Body of pancreas (tissue), 4 donors: ENCODE data around the gene DNER.

Experiments used
- POLR2A ChIP-seq, 3 donors: fragments of 450-650 bp; IDR thresholded peaks; one replicate each; pipeline ENCODE4 v1.6.1; 2016; ENCODE audit warnings: antibody characterized with exemption in 3 of 3, mild to moderate bottlenecking in 2 of 3
- TF ChIP-seq, protein P1 (sequence below), 7 experiments: fragments of 450-650 bp in 4 of 7; fragments of 200-600 bp in 3 of 7; sonication (generic) in 3 of 7; IDR thresholded peaks; one replicate each; pipeline ENCODE4 v1.5.1; 2016 to 2019; ENCODE audit warnings: antibody characterized with exemption in 7 of 7

DNA sequence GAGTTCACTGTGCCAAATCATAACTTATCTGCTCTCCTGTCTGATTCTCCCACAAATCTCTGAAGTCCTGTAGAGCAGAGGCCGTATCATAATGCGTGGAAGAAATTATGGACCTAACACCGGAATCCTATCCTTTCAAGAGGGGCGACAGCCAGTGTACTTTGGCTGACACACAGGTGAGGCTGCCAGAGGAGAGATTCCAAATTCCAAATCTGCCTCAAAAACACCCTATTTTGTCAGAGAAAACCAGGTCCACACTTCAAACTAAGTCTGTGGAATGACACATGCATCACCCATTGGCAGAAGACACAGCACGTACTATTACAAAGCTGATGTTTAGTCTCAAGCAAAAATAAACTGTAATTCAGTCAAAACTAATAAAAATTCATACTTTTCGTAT, 304.1 kb downstream of the DNER start:
- TF ChIP-seq, protein P1, sequence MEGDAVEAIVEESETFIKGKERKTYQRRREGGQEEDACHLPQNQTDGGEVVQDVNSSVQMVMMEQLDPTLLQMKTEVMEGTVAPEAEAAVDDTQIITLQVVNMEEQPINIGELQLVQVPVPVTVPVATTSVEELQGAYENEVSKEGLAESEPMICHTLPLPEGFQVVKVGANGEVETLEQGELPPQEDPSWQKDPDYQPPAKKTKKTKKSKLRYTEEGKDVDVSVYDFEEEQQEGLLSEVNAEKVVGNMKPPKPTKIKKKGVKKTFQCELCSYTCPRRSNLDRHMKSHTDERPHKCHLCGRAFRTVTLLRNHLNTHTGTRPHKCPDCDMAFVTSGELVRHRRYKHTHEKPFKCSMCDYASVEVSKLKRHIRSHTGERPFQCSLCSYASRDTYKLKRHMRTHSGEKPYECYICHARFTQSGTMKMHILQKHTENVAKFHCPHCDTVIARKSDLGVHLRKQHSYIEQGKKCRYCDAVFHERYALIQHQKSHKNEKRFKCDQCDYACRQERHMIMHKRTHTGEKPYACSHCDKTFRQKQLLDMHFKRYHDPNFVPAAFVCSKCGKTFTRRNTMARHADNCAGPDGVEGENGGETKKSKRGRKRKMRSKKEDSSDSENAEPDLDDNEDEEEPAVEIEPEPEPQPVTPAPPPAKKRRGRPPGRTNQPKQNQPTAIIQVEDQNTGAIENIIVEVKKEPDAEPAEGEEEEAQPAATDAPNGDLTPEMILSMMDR (IDR thresholded peaks at IDR 0.05), result no peak
- no peak for TF ChIP-seq POLR2A (IDR thresholded peaks at IDR 0.05)
